Activated CD8-positive, alpha-beta memory T cell treated with anti-CD3 and anti-CD28 coated beads for 36 hours (primary cell): ENCODE measurements around the gene ISOC1. TPM values are rescaled to one million over a fixed set of nuclear protein-coding genes. Genes with fewer than 3 reads are reported as not detected.

ENCODE experiments used
- CTCF ChIA-PET: fragments of 350-600 bp; sonication (Branson Sonifier 250); formaldehyde crosslinking; loops from one replicate; lab custom pipeline; 2021; ENCODE audit warnings: antibody characterized with exemption; lab: Charles Lee
- POLR2A ChIA-PET: fragments of 350-600 bp; sonication (Branson Sonifier 250); formaldehyde crosslinking; loops from one replicate; lab custom pipeline; 2021; ENCODE audit warnings: antibody characterized with exemption; lab: Charles Lee
- total RNA-seq, 2 experiments: library from RNA; stranded (reverse); gene quantifications; one replicate each; pipeline ENCODE4 v1.2.3, GENCODE V29; 2021

ISOC1 gene
- total RNA-seq: 10 to 100 TPM; 24.0 to 24.6 TPM

DNA sequence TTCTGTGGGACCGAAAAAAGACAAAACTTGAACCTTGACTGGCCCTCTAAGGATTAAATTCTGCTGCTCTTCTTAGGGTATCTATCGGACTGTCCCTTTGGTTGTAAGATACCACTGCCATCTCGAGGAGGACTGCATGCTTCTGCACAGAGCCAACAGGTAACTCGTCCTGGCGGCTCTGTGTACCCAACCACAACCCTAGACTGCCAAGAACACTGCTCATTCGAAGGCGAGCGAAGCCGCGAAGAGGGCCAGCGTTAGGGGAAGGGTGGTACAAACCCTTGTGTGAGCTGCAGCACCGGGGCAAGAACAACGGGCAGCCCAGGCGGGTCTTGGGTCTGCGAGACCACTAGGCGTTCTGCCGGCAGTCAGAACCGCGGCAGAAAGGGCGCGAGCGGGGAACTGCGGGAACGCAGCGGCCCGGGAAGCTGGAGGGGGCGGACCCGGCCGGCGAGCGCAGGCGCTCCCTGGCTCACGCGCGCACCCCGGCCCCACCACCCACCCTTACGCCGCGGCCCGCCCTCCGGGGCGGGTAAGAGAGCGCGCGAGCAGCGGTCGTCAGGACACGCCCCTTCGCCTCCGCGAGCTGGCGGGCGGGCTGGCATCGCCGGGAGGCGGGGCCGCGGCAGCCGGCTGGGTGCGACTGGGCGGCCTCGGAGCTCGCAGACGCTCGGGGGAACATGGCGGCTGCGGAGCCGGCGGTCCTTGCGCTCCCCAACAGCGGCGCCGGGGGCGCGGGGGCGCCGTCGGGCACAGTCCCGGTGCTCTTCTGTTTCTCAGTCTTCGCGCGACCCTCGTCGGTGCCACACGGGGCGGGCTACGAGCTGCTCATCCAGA is at the start of gene ISOC1:
Gene ISOC1 (plus strand): TSS at position 663 of the 837 bp plus-strand sequence. CDS start 18 bp downstream, at position 681.
- ChIA-PET CTCF (interaction anchor here (1.3 to 1.5 kb wide), 2 partner anchors 31 to 188 kb away, joined by 6 read pairs; no protein-coding TSS in a partner anchor), POLR2A (interaction anchor here (1.2 to 1.6 kb wide), 2 partner anchors 24 to 32 kb away, joined by 3 to 5 read pairs; no protein-coding TSS in a partner anchor)

DNA sequence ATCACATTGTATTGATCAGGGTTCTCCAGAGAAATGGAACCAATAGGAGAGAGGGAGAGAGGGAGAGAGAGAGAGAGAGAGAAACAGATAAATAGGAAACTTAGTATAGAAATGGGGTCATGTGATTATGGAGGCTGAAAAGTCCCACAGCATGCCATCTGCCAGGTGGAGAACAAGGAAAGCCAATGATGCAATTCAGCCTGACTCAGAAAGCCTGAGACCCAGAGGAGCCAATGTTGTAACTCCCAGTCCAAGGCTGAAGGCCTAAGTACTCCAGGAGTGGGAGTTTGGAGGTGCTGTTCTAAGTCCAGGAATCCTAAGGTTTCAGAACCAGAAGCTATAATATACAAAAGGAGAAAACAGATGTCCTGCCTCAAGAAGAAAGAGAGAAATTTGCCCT is 48.4 kb upstream of the ISOC1 start:
- POLR2A ChIA-PET: no interaction called here
- CTCF ChIA-PET: no interaction called here

DNA sequence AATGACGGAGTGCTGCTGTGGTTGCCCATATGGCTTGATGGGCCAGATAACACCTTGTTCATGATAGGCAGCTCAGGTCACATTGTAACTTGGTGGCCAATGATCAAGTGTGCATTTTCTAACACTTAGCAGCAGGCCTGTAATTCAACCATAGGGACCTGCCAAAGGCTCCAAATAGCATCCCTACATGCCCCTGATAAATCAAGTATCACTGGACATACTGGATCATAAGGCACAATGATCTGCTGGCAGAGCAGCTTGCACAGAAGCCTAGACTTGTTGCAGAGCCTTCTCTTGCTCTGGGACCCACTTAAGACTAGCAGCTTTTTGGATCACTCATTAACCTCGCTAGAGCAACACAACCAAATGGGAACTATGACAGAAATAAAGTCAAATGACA is 46.0 kb upstream of the ISOC1 start:
- POLR2A ChIA-PET: no interaction called here
- CTCF ChIA-PET: no interaction called here

DNA sequence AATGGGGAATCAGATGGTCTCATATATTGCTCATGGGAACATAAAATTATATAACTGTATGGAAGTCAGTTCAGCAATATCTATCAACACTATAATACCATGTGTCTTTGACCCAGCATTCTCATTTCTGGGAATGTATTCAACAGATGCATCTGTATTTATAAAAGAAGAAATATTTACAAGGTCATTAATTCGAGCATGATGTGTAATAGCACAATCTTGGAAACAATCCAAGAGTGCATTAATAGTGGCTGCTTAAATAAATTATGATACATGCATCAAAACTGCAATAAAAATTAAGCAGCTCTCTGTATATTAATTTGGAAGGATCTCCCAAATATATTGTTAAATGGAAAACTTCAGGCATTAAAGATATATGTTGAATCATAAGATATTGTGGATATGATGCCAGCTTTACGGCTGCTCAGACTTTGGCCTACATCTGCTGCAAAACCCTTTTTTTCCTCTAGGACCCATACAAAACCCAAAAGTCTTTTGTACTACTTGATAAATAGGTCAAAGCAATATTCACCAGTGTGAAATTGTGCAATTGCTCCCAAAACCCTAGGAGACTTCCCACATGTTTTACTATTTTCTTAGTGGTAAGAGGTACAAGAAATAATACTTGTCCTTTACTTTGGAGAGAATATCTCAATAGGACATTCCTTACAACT is 45.3 kb upstream of the ISOC1 start:
- POLR2A ChIA-PET: no interaction called here
- CTCF ChIA-PET: no interaction called here

DNA sequence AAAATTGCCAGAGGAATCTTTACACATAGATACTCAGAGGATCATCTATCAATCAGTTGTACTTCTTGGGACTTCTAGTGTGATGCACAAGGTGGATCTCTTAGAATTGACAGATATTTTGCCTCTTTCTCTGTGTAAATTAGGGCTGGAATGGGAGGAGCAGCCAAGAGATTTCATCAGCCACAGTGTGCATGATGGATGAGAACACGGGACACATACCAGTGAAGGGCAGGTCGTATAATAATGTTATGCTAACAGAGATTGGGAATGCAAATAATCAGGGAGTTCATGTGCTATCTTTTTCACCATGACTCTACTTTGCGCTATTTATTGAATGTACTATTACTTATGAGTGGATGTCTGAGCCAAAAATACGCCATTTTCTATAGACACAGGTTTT is 43.3 kb upstream of the ISOC1 start:
- CTCF ChIA-PET: no interaction called here
- POLR2A ChIA-PET: no interaction called here

DNA sequence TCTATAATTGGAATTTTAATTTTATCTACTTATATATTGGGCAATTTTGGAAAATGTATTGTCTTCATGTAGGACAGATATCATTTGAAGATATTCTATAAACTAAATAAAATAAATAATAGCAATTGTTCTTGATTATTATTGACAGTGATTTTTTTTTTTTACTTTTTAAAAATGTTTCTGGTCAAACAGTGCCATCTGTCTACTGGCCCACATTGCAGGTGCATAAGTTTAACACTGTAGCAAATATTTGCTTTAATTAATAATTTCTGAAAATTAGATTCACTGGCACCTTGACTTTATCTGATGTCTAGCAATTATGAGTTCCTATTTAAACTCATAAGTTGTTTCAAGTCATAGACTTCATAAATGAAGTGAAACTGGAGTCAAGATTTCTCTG is 41.1 kb upstream of the ISOC1 start:
- POLR2A ChIA-PET: no interaction called here

DNA sequence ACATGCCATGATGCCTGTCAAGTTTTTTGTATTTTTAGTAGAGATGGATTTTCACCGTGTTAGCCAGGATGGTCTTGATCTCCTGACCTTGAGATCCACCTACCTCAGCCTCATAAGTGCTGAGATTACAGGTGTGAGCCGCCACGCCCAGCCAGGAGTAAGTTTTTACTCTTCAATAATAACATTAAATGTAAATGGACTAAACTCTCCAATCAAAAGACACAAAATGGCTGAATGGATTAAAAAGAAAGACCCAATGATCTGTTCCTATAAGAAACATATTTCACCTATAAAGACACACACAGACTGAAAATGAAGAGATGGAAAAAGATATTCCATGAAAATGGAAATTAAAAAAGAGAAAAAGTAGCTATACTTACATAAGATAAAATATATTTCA is 37.2 kb upstream of the ISOC1 start:
- ChIA-PET CTCF (no interaction called here), POLR2A (no interaction called here)

More for the DNA sequence above, 41.1 kb upstream of the ISOC1 start:
- CTCF ChIA-PET: no interaction called here

DNA sequence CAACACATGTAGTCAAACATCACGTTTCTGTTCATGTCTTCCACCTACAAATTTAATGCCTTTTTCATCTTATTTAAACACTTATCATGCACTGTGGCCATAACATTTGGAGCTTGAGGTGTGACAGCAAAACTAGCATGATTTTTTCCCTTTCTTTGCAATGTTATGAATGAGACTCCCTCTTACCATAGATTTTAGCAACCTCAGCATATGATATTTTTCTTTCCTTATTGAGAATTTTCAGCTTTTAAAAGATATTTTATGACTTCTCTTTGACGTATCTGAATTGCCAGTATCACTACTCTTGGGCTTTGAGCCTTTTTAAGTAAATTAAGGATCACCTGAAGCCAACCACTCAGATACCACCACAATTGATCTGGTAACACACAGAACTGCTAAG is 32.7 kb upstream of the ISOC1 start:
- CTCF ChIA-PET: no interaction called here
- POLR2A ChIA-PET: no interaction called here

DNA sequence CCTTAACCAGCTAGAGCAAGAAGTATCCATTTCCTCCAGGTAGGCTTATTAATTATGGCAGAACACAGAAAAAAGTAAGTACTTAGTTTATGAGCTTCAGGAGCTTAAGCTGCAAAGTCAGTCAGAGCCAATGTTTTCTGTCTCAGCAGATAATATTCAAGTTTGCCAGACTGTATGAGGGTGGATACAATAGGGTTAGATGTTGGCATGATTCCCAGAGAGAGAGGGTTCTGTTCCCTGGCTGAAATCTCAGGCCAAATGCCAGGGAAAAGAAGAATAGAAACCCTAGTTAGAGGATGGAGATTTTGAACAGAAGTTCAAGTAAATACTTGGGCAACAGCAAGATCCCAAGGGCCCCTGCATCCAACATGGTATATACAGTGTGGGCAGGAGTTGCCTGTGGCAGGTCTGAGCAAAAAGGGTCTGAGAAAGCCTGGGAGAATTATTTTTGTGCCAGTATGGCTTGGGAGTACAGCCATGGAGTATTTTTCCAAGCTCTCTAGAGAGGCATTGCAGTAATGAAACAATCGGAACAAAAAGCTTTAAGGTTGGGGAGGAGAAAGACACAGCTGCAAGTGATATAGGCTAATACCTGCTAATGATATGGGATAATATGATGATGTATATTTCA is 31.0 kb upstream of the ISOC1 start:
- POLR2A ChIA-PET: no interaction called here
- CTCF ChIA-PET: no interaction called here

DNA sequence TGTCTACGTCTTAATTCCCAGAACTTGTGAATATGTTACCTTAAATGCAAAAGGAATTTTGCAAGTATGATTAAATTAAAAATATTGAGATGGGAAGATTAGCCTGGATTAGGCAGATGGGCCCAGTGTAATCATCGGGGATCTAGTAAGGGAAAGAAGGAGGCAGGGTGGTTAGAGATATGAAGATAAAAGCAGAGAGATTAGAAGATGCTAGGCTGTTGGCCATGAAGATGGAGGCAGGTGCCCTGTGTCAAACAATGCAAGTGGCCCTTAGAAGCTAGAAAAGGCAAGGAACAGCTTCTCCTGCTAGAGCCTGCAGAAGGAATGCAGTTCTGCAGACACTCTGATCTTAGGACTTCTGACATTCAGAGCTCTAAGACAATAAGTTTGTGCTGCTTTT is 28.8 kb upstream of the ISOC1 start:
- POLR2A ChIA-PET: no interaction called here

DNA sequence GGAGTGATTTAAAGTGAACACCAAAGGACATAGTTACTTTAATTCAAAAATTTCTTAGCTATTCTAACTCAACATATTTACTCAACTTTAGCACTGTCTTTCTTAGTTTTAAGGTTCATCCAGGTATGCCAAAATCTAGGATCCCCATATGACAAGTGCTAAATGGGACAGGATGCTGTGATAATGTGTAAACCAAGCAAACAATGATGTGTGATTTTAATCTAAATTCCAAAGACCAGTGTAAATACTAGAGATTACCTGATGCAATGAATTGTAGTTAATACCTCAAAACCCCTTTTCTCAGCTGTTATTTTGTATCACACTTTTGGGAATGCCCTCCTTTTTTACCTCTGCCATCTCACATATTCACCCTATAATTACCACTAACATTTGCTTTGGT is 26.8 kb upstream of the ISOC1 start:
- POLR2A ChIA-PET: no interaction called here
- CTCF ChIA-PET: no interaction called here

More for the DNA sequence above, 28.8 kb upstream of the ISOC1 start:
- CTCF ChIA-PET: no interaction called here

DNA sequence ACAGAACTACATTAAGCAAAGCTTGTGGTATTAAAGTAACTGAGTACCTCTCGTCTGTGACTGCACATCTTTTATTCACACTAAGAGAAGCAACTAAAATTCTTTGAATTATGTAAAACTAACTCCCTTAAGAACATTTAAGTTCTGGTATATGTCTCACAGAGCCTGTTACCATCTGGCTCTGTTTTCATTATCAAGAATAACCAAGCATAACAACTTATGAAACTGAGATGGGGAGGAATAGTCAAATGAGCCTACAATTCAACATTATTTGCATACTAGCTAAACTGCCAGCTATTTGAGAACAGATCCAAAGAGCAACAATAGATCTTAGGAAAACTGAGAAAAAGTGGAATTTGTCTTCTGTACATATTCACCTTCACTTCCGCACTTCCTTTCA is 25.3 kb upstream of the ISOC1 start:
- ChIA-PET CTCF (no interaction called here), POLR2A (no interaction called here)

DNA sequence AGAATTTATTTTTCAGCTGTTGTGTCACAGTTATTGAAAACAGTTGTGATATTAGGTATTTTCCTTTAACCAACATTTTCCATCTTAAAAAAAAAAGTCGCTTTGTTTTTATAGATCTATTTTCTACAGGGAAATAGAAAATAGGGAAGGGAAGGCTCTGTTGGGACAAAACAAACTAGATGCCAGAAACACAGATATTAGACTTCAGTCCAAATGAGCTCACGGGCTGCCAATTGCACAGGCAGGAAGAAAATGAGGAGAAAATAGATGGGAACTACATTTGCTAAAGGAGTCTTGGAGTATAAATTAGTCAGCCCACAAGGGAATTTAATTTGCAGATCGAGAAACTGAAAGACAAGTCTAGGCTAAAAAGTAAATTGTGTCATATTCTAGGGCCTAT is 21.4 kb upstream of the ISOC1 start:
- CTCF ChIA-PET: interaction anchor here (0.7 kb wide), 1 partner anchor 26 kb away, joined by 3 read pairs; no protein-coding TSS in a partner anchor
- POLR2A ChIA-PET: no interaction called here

DNA sequence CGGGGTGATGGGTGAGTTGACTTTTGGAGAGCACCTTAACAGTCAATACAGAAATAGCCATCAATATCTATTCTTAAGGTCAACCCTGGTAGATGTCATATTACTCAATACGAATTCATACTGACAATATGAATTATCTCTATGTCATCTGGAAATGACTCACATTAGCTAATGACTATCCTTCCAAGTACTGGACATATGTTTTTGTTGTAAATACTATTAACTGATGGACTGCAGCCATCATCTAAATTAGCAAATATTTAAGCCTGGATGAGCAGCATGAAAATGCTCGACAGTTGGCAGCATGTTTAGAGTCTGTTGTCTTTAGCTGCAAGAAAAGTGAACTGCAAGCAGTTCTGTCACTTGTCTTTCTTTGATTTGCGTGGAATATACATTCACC is 19.6 kb upstream of the ISOC1 start:
- CTCF ChIA-PET: no interaction called here
- POLR2A ChIA-PET: no interaction called here

DNA sequence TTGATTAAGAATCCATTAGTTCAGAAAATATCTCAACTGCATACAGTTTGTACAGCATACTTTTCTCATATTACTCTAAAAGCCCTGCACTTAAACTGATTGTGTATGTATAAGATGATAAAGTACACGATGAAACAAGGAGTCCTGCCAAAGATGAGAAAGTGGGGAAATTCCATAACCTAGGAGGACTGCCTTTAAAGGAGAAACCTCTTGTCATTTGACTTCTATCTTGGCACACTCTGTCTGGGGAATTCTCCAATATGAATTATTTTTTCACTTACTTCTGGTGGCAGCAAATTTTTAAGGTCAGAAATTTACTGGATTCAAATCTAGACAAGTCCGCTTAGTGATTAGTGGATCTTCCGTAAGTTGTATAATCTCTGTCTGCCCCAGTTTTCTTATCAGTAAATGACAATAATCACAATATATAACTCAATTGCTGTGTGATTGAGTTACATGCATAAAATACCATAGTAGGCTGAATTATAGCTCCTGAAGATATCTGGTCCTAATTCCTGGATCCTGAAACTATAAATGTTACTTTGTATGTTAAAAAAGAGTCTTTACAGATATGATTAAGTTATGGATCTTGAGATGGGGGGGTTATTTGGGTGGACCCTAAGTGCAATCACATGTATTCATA is 17.0 kb upstream of the ISOC1 start:
- POLR2A ChIA-PET: no interaction called here

DNA sequence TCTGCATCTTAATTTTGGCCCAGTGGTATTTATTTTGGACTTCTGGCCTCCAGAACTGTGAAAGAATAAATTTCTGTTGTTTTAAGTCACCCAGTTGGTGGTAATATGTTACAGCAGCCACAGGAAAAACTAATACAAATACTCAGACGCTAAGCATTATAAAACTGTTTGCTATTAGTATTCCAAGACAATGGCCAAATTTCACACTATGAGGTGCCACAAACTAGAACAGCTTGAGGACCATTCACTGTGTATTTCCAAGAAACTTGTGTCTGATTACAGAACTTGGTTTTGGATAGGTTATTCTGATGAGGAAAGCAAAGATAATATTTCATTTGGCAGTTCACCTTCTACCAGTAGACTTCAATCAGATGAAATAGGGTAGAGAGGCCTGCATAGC is 16.3 kb upstream of the ISOC1 start:
- ChIA-PET CTCF (no interaction called here), POLR2A (no interaction called here)

More for the DNA sequence above, 17.0 kb upstream of the ISOC1 start:
- CTCF ChIA-PET: no interaction called here

DNA sequence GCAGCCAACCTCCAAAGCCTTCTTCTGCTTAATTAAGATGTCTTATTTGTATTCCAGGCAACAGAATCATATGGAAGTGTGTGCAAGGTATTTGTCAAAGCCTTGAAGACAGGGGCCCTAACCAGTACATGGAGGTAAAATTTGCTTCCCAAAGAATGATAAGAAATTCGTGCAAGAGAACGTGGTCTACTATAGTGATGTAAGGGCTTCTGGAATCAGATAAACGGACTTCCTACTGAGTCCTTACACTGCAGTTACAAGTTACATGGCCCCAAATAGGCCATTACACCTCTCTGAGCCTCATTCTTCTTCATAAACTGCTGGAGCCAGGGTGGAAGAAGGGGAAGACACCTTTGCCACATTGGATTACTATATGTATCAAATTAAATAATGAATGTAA is 15.9 kb upstream of the ISOC1 start:
- ChIA-PET POLR2A (no interaction called here), CTCF (no interaction called here)

DNA sequence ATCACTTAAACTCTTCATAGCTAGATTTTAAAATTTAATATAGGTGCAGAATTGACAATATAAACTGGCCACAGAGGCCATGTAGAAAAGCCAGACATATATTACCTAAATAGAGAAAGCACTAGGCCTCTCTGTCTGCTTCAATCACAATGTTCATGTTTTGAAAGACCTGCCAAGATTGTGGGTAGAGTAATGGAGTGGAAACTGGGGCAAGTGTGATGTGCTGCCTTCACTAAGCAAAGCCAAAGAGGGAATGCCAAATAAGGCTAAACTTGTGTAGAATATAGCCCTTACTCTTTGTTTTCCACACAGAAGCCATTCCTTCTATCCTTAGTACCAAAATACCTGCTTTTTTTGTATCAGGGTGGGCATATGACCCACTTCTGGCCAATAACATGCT is 15.1 kb upstream of the ISOC1 start:
- POLR2A ChIA-PET: no interaction called here

DNA sequence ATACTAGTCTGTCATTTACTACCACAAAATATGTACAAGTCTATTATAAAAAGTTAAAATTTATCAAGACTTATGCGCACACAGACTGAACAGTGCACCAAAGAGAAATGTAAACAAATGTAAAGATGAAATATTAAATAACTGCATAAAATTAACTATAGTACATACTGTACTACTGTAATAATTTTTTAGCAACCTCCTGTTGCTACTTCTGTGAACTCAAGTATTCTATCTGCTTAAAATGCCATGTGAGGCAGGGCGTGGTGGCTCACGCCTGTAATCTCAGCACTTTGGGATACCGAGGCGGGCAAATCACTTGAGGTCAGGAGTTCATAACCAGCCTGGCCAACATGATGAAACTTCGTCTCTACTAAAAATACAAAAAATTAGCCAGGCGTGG is 13.8 kb upstream of the ISOC1 start:
- POLR2A ChIA-PET: no interaction called here
- CTCF ChIA-PET: no interaction called here

More for the DNA sequence above, 15.1 kb upstream of the ISOC1 start:
- CTCF ChIA-PET: no interaction called here
